ENCODE measurements around the gene AXL. TPM values are rescaled to one million over a fixed set of nuclear protein-coding genes. Genes with fewer than 3 reads are reported as not detected.

Gene AXL
- total and polyA plus RNA-seq, 9 of the 15 experiments (the other 6 are each of a cell fraction or from before 2014, with no cell fraction given) = 0.80 to 6.6 (median 1.6) TPM

GRCh38 chr19:41225238-41226052, 6.4 kb downstream of the AXL start (continued):
- TF ChIP-seq MEIS2 (IDR thresholded peaks at IDR 0.05; ENCODE audit: partially characterized antibody) (peak; percentile 36), STAT6 (CRISPR knock-in tag; IDR thresholded peaks at IDR 0.05) (no peak), ATF6 (CRISPR knock-in tag; IDR thresholded peaks at IDR 0.05) (no peak), SUPT5H (IDR thresholded peaks at IDR 0.05) (peak; percentile 17; the same call in 1 of the 2 replicates), THAP12 (CRISPR knock-in tag; IDR thresholded peaks at IDR 0.05) (no peak), AFF1 (IDR thresholded peaks at IDR 0.05; ENCODE audit: low read depth in 1 of 2, partially characterized antibody in 2 of 2) (peak in 1 of 2 experiments; percentile 85), ZNF518B (CRISPR knock-in tag; IDR thresholded peaks at IDR 0.05) (no peak), ZNF511 (CRISPR knock-in tag; IDR thresholded peaks at IDR 0.05) (no peak)
